Measurements from ENCODE around the gene SLC12A5. TPM values are rescaled to one million over a fixed set of nuclear protein-coding genes. Genes with fewer than 3 reads are reported as not detected.

Gene SLC12A5
- total RNA-seq, 2 donors from 2014 or later: not detected

GRCh38 chr20:46108435-46108841 lies 79.4 kb downstream of the SLC12A5 start:
- ATAC-seq (ENCODE audit: insufficient number of reproducible peaks, low FRiP score, low read depth) (no peak), DNase-seq (ENCODE audit: low spot score) (no peak)
- Histone ChIP-seq H3K27ac (no peak overlapping the region), H3K36me3 (no peaks in the 10 kb centered on the region), H3K9me3 (no peaks in the 10 kb centered on the region), H3K27me3 (replicated peaks; ENCODE audit: insufficient read depth) (no peaks in the 10 kb centered on the region), H3K4me1 (ENCODE audit: control insufficient read depth in 1 of 2, low read depth in 2 of 2) (no peaks in the 10 kb centered on the region), H3K4me3 (no peak overlapping the region)
- no peak for TF ChIP-seq CTCF (IDR thresholded peaks at IDR 0.05)

GRCh38 chr20:46108976-46109375 lies 80.0 kb downstream of the SLC12A5 start:
- Histone ChIP-seq H3K9me3 (no peaks in the 10 kb centered on the region), H3K27ac (no peak overlapping the region), H3K4me3 (no peak overlapping the region), H3K4me1 (ENCODE audit: control insufficient read depth in 1 of 2, low read depth in 2 of 2) (no peaks in the 10 kb centered on the region), H3K36me3 (no peaks in the 10 kb centered on the region), H3K27me3 (replicated peaks; ENCODE audit: insufficient read depth) (no peaks in the 10 kb centered on the region)
- ATAC-seq (ENCODE audit: insufficient number of reproducible peaks, low FRiP score, low read depth): no peak
- no peak for DNase-seq (ENCODE audit: low spot score)
- TF ChIP-seq CTCF (IDR thresholded peaks at IDR 0.05): no peak

Other genes starting within 250 kb of the SLC12A5 start
- gene WFDC3, start 237.3 kb upstream of the SLC12A5 start, total RNA-seq: not detected
- gene DNTTIP1, start 237.3 kb upstream of the SLC12A5 start, total RNA-seq: 10 to 100 TPM; 15.3 to 31.4 TPM
- not detected for gene UBE2C, start 216.6 kb upstream of the SLC12A5 start, total RNA-seq
- gene TNNC2, start 201.9 kb upstream of the SLC12A5 start, total RNA-seq: not detected
- 100 to 1,000 TPM in 1 of 2 donors, 10 to 100 TPM in 1; 78.2 to 133 TPM for gene SNX21, start 195.4 kb upstream of the SLC12A5 start, total RNA-seq
- gene ACOT8, start 171.8 kb upstream of the SLC12A5 start, total RNA-seq: 10 to 100 TPM; 20.5 to 45.2 TPM
- 1 to 10 TPM; 3.0 to 6.1 TPM for gene ZSWIM3, start 171.6 kb upstream of the SLC12A5 start, total RNA-seq
- gene ZSWIM1, start 148.0 kb upstream of the SLC12A5 start, total RNA-seq: 1 to 10 TPM; 6.4 to 7.4 TPM
- 10 to 100 TPM; 16.6 to 16.7 TPM for gene SPATA25, start 141.6 kb upstream of the SLC12A5 start, total RNA-seq
- 10 to 100 TPM; 19.7 to 78.7 TPM for gene NEURL2, start 138.0 kb upstream of the SLC12A5 start, total RNA-seq
- 100 to 1,000 TPM in 1 of 2 donors, 10 to 100 TPM in 1; 73.7 to 109 TPM for gene CTSA, start 137.9 kb upstream of the SLC12A5 start, total RNA-seq
- 100 to 1,000 TPM; 182 to 637 TPM for gene PLTP, start 117.1 kb upstream of the SLC12A5 start, total RNA-seq
- gene PCIF1, start 94.5 kb upstream of the SLC12A5 start, total RNA-seq: 10 to 100 TPM; 22.6 to 34.7 TPM
- gene ZNF335, start 57.0 kb upstream of the SLC12A5 start, total RNA-seq: 10 to 100 TPM; 28.8 to 30.1 TPM
- gene MMP9, start 20.3 kb upstream of the SLC12A5 start, total RNA-seq: 1 to 10 TPM in 1 of 2 donors, not detected in 1; 3.7 TPM
- 10 to 100 TPM; 23.7 to 28.6 TPM for gene NCOA5, start 60.7 kb downstream of the SLC12A5 start, total RNA-seq
- 10 to 100 TPM; 15.9 to 33.3 TPM for gene CD40, start 89.1 kb downstream of the SLC12A5 start, total RNA-seq

All from thoracic aorta (tissue), 2 donors.